ENCODE measurements around the gene UQCR11. TPM values are rescaled to one million over a fixed set of nuclear protein-coding genes. Genes with fewer than 3 reads are reported as not detected.

Gene UQCR11
- total and polyA plus RNA-seq, 2 of the 8 experiments (the other 6 are each of a cell fraction or from before 2014, with no cell fraction given) = 162 to 171 TPM

GRCh38 chr19:1647501-1648458 is 42.5 kb upstream of the UQCR11 start:
- Histone ChIP-seq H4K20me1 (replicated peaks in 1 of 2; ENCODE audit: control insufficient read depth in 1 of 2, insufficient read depth in 2 of 2, low read length in 2 of 2) (peaks cover 22 to 31% of the 10 kb centered on the region in 2 experiments), H3K79me1 (ENCODE audit: low read depth, low read length) (peaks cover 23% of the 10 kb centered on the region), H4K91ac (replicated peaks; ENCODE audit: insufficient read length, low read length) (no peak overlapping the region), H3K79me2 (ENCODE audit: control insufficient read depth in 1 of 2, insufficient read depth in 2 of 2, low read length in 2 of 2) (peaks cover 0 to 71% of the 10 kb centered on the region in 2 experiments; a peak in 3 of 4 replicates), H2BK120ac (replicated peaks; ENCODE audit: low read depth, low read length) (no peak overlapping the region), H3K4me2 (ENCODE audit: insufficient read depth in 1 of 2, low read depth in 2 of 2, low read length in 2 of 2) (no peak overlapping the region), H3K4me1 (replicated peaks in 1 of 4; ENCODE audit: control insufficient read depth in 3 of 4, insufficient read depth in 4 of 4, low read length in 3 of 4) (peaks cover 0 to 22% (median 4%) of the 10 kb centered on the region in 4 experiments; a peak in 5 of 7 replicates), H3K56ac (replicated peaks; ENCODE audit: insufficient read length, low read depth, low read length) (no peak overlapping the region), H3K9me3 (ENCODE audit: insufficient read depth in 2 of 2, low read depth in 1 of 2, low read length in 1 of 2) (no peaks in the 10 kb centered on the region), H2AFZ (ENCODE audit: low read length) (no peak overlapping the region), H3K23me2 (ENCODE audit: low read depth, low read length) (peaks cover 6% of the 10 kb centered on the region; the same call in 1 of the 2 replicates), H3K23ac (ENCODE audit: insufficient read length) (no peak overlapping the region), H2BK12ac (ENCODE audit: low read depth, low read length) (no peak overlapping the region), H3K4me3 (ENCODE audit: extremely low read depth in 1 of 4, insufficient read depth in 2 of 4, low read depth in 3 of 4, low read length in 4 of 4) (no peak overlapping the region), H2BK5ac (ENCODE audit: low read depth, low read length) (peak overlapping the region; percentile 63), H3K14ac (ENCODE audit: insufficient read length) (no peak overlapping the region), H2BK20ac (ENCODE audit: low read length) (no peak overlapping the region), H2AK5ac (ENCODE audit: low read depth, low read length) (no peak overlapping the region), H3K36me3 (ENCODE audit: control insufficient read depth in 2 of 4, insufficient read depth in 4 of 4, low read length in 3 of 4) (peaks cover 14 to 68% (median 50%) of the 10 kb centered on the region in 4 experiments), H3K4ac (replicated peaks; ENCODE audit: insufficient read length, low read depth, low read length) (no peak overlapping the region), H3K9ac (replicated peaks in 1 of 4; ENCODE audit: extremely low read depth in 1 of 4, low read depth in 3 of 4, low read length in 3 of 4) (no peak overlapping the region; a peak in 1 of 7 replicates), H3K18ac (ENCODE audit: extremely low read depth, low read length) (no peak overlapping the region), H4K8ac (ENCODE audit: extremely low read depth, insufficient read depth, low read length) (peak overlapping the region; percentile 19; the same call in 1 of the 2 replicates), H2BK15ac (ENCODE audit: low read length) (no peak overlapping the region), H3K27me3 (replicated peaks in 1 of 4; ENCODE audit: control insufficient read depth in 3 of 4, extremely low read depth in 1 of 4, insufficient read depth in 3 of 4, low read length in 3 of 4) (no peaks in the 10 kb centered on the region), H4K5ac (ENCODE audit: insufficient read length, low read depth, low read length) (no peak overlapping the region), H3K27ac (ENCODE audit: low read depth, low read length) (no peak overlapping the region; the same call in 1 of the 2 replicates)
- FAIRE-seq (no peak), DNase-seq (ENCODE audit: low read depth in 1 of 2, low spot score in 2 of 2) (no peak)
- ChIA-PET POLR2A (ENCODE audit: partially characterized antibody) (interaction anchor here (1.1 to 5.8 kb wide), 4 partner anchors 12 to 56 kb away, joined by 3 to 25 read pairs (median 8); no protein-coding TSS in a partner anchor), CTCF (ENCODE audit: partially characterized antibody) (no interaction called here)
- 92% methylated on average over 38 of the region's 41 CpGs; no CpG with 5 or more reads in 1 of the 2 experiments for WGBS, 2 experiments (ENCODE audit: extremely low coverage in 1 of 2, insufficient coverage in 1 of 2, insufficient read length in 1 of 2, insufficient replicate concordance in 2 of 2, low coverage in 1 of 2, low lambda C conversion rate in 2 of 2, missing lambda C conversion rate in 1 of 2)
- TF ChIP-seq CHD2 (IDR thresholded peaks at IDR 0.05; ENCODE audit: low read length) (no peak), RXRA (IDR thresholded peaks at IDR 0.05; ENCODE audit: insufficient read depth, low read depth, low read length) (no peak), JUND (IDR thresholded peaks at IDR 0.05; ENCODE audit: low read length) (no peak), HDAC2 (IDR thresholded peaks at IDR 0.05; ENCODE audit: borderline replicate concordance in 1 of 2, low read depth in 2 of 2, low read length in 2 of 2) (no peak)
